HG03521 (cell line): Measurements from ENCODE around the gene QSER1.
"Not testable (repeated sequence)": the region's sequence is repeated elsewhere in the genome, so short reads cannot be mapped to it uniquely, and the experiment has no call there.

Source experiments
- ATAC-seq: cut with Tn5 transposase; IDR thresholded peaks from one replicate; pipeline ENCODE4 v1.9.1; 2021; ENCODE audit warnings: mild to moderate bottlenecking, moderate library complexity; ENCODE audit not compliant: unreplicated experiment

The QSER1 gene

DNA sequence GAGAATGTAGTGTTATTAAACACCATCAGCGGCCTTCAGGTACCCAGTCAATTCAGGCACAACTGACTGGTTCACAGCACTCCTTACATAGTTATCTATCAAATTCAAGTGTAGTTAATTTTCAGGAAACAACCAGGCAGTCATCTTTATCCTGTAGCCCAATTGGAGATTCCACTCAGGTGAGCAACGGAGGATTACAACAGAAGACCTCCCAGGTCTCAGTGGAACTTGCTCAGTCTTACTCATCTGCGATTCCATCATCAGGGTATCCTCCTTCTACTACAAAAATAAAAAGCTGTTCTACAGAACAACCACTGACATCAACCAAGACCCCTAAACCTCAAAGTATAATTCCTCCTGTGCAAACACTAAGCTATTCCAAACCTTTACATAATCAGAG is 39.6 kb downstream of the QSER1 start:
- ATAC-seq = no peak

GRCh38 chr11:32935462-32936029 is 42.9 kb downstream of the QSER1 start:
- ATAC-seq = no peak

DNA sequence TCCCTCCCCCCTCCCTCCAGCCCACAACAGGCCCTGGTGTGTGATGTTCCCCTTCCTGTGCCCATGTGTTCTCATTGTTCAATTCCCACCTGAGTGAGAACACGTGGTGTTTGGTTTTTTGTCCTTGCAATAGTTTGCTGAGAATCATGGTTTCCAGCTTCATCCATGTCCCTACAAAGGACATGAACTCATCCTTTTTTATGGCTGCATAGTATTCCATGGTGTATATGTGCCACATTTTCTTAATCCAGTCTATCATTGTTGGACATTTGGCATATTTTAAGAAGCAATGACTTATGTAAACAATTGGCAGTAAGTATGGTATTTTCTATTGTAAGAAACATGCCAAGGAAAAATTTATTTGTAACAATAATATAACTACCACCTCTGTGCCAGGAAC is 43.6 kb downstream of the QSER1 start:
- not testable (repeated sequence) for ATAC-seq

DNA sequence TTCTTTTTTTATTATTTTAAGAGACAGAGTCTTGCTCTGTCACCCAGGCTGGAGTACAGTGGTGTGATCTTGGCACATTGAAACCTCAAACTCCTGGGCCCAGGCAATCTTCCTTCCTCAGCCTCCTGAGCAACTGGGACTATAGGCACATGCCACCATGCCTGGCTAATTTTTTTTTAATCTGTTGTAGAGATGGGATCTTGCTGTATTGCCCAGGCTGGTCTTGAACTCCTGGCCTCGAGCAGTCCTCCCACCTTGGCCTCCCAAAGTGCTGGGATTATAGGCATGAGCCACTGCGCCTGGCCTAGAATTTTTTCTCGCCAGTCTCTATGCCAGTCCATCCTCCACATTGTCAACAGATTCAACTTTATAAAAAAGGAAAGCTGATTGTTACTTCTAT is 44.7 kb downstream of the QSER1 start:
- ATAC-seq = not testable (repeated sequence)

DNA sequence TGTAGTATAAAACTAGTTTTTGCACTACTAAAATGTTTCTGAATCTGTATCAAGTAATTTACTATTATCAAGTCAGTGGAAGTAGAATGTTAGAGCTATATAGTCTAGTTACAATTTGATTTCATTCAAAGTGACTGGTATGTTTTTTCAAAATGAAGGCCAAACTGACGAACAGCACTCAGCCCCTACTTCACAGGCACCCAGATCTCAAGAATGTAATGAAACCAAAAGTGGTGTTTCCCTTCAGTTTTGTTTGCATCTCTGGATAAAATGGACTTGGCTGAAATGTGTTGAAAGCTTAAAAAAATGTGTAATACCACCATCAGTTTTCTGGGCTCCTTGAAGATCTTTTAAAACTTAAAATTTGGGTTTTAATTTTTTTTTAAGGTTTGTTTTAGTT is 46.4 kb downstream of the QSER1 start:
- peak; percentile 53 for ATAC-seq

GRCh38 chr11:32939866-32940265 is 47.3 kb downstream of the QSER1 start:
- no peak for ATAC-seq

GRCh38 chr11:32940865-32941264 is 48.3 kb downstream of the QSER1 start:
- ATAC-seq = peak; percentile 43

GRCh38 chr11:32947978-32948377 is 55.4 kb downstream of the QSER1 start:
- no peak for ATAC-seq

GRCh38 chr11:32949739-32950138 is 57.1 kb downstream of the QSER1 start:
- ATAC-seq = no peak

DNA sequence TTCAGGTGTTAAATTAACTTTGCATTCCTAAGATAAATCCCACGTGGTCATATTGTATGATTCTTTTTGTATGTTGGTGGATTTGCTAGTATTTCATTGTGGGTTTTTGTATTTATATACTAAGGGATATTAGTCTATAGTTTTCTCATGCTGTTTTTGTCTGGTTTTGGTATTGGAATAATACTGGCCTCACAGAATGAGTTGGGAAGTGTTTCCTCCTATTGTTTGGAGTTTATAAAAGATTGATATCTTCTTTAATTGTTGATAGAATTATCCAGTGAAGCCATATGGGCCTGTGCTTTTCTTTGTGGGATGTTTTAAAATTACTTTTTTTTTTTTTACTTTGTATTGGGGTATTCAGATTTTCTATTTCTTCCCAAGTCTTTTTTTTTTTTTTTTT is 59.8 kb downstream of the QSER1 start:
- ATAC-seq = no peak

GRCh38 chr11:32953700-32954099 is 61.1 kb downstream of the QSER1 start:
- no peak for ATAC-seq

DNA sequence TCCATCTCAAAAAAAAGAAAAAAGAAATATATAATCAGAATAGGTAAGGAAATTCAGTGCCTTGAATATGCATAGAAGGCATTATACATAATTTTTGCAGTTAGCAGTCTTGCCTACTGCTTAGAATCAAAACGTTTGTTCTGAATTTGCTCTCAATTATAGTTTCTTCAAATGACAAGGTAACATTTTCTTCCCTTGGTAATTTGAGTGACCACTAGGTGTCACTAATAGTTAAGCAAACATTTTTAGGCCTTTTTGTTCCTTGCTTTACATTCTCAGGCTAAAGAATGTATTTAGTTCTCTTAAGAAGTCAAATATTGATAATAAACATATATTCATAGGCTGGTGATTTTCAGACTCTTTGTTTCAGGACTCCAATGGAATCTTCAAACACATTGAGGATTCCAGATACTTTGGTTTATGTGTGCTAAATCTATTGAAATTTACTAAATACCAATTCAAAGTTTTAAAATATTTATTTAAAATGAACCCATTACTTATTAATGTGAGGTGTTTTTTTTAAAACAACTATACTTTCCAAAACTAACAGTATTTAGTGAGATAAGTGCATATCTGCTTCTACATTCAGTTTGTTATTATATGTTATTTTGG is 68.0 kb downstream of the QSER1 start:
- no peak for ATAC-seq

DNA sequence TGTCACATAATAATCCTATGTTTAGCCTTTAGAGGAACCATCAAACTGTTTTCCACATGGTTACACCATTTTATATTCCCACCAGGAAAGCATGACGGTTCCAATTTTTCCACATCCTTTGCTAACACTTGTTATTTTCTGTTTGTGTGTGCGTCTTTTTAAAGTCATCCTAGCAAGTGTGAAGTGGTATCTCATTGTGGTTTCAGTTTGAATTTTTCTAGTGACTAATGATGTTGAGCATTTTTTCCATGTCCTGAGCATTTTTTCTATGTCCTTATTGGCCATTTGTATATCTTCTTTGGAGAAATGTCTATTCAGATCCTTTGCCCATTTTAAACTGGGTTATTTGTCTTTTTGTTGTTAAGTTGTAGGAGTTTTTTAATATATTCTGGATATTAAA is 69.4 kb downstream of the QSER1 start:
- no peak for ATAC-seq

- ATAC-seq = no peak
Measured at GRCh38 chr11:32963721-32964120, 71.1 kb downstream of the QSER1 start.

DNA sequence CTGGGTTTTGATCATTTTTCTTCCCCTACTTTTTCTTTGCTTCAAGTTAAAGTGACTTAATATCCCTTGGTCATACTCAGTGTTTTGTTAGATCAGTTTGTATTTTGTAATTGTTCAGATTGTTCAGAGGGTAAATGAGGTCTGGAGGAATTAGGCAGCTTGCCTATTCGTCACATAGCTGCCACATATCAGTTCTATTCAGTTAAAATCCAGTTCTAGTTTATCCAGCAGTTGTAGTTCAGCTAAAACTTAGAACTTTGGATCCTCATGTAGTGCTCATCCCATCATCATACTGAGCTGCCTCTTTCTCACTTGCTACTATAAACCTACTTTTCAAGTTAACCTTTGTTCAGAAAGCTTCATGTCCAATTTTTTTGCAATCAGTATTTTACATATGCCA is 75.9 kb downstream of the QSER1 start:
- ATAC-seq = no peak

GRCh38 chr11:32972233-32972632 is 79.6 kb downstream of the QSER1 start:
- ATAC-seq = not testable (repeated sequence)

GRCh38 chr11:32972781-32973180 is 80.2 kb downstream of the QSER1 start:
- no peak for ATAC-seq

- no peak for ATAC-seq
Measured at GRCh38 chr11:32982626-32983025, 90.0 kb downstream of the QSER1 start.

- no peak for ATAC-seq
Measured at GRCh38 chr11:32983506-32983905, 90.9 kb downstream of the QSER1 start.

DNA sequence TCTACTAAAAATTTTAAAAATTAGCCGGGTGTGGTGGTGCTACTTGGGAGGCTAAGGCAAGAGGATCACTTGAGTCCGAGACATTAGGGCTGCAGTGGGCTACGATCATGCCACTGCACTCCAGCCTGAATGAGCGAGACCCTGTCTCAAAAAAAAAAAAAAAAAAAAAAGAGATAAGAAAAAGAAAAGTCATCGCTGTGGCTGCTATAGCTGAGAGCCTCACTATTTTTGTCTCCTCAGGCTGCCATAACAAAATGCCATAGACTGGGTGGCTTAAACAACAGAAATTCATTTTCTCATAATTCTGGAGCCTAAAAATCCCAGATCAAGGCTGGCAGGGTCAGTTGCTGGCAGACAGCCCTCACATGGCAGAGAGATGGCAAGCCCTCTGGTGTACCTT is 93.0 kb downstream of the QSER1 start:
- ATAC-seq = no peak

DNA sequence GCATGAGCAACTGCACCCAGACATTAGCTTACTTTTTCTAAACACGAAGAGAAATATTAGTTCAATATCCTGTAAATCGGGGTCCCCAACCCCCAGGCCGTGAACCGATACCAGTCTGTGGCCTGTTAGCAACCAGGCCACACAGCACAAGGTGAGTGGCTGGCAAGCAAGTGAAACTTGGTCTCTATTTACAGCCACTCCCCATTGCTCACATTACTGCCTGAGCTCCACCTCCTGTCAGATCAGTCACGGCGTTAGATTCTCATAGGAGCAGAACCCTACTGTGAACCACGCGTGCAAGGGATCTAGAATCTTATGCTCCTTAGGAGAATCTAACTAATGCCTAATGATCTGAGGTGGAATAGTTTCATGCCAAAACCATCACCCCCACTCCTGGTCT is 95.2 kb downstream of the QSER1 start:
- ATAC-seq = no peak

- no peak for ATAC-seq
Measured at GRCh38 chr11:32990481-32990880, 97.9 kb downstream of the QSER1 start.

GRCh38 chr11:32991427-32991826 is 98.8 kb downstream of the QSER1 start:
- ATAC-seq = no peak
